Measurements from ENCODE around the gene POP5. TPM values are rescaled to one million over a fixed set of nuclear protein-coding genes. Genes with fewer than 3 reads are reported as not detected.

The POP5 gene
- total and polyA plus RNA-seq, 2 of the 4 experiments (the other 2 are of a cell fraction), result 69.5 to 99.4 TPM

- H3K9me1 ChIP-seq (ENCODE audit: insufficient read depth, low read length), result no peaks in the 10 kb centered on the region
- WGBS, 2 experiments (ENCODE audit: extremely low coverage in 2 of 2, insufficient read length in 1 of 2), result no CpG with 5 or more reads among the region's 8 CpGs
- H2AK5ac ChIP-seq (ENCODE audit: low read depth, low read length), result no peak overlapping the region
- no peak for DNase-seq
- peaks cover 43% of the 10 kb centered on the region for H3K27me3 ChIP-seq (ENCODE audit: control insufficient read depth, insufficient read depth, low read length)
- no peaks in the 10 kb centered on the region for H3K36me3 ChIP-seq (ENCODE audit: control insufficient read depth, insufficient read depth, low read length)
- no peak overlapping the region for H3K56ac ChIP-seq (ENCODE audit: extremely low read depth, insufficient read depth, low read length)
- H4K20me1 ChIP-seq (ENCODE audit: insufficient read depth, low read length), result no peaks in the 10 kb centered on the region
- no peak overlapping the region for H2AK9ac ChIP-seq (replicated peaks; ENCODE audit: low read depth, low read length, poor library complexity)
- dilution Hi-C loops (cut with HindIII; ENCODE audit: low sequenced_read_pairs, unreplicated experiment) (no loop called here), intact Hi-C loops (cut with micrococcal nuclease) (no loop called here), in situ Hi-C loops (cut with MboI; ENCODE audit: low sequenced_read_pairs) (no loop called here)
- BruUV-seq (replicated peaks), result no TSS peak
- H2AFZ ChIP-seq (replicated peaks; ENCODE audit: low read length, poor library complexity), result no peak overlapping the region
- no peak for ATAC-seq (ENCODE audit: low read depth)
- H2BK20ac ChIP-seq (ENCODE audit: low read depth, low read length), result no peak overlapping the region
- H4K5ac ChIP-seq (ENCODE audit: low read depth, low read length), result no peak overlapping the region
- H2BK5ac ChIP-seq (ENCODE audit: low read depth, low read length, poor library complexity, severe bottlenecking), result no peak overlapping the region
- H3K27ac ChIP-seq (ENCODE audit: insufficient read depth, low read length), result no peak overlapping the region
- TF ChIP-seq MXI1 (IDR thresholded peaks at IDR 0.05; ENCODE audit: borderline replicate concordance, low read depth, low read length) (no peak), CEBPB (IDR thresholded peaks at IDR 0.05; ENCODE audit: low read depth, low read length) (no peak), POLR2A (IDR thresholded peaks at IDR 0.05; ENCODE audit: low read depth, low read length) (no peak), BHLHE40 (IDR thresholded peaks at IDR 0.05; ENCODE audit: low read depth, low read length) (no peak), CTCF (conservative IDR thresholded peaks at IDR 0.05; ENCODE audit: low read depth, low read length) (no peak), RAD21 (IDR thresholded peaks at IDR 0.05; ENCODE audit: low read length) (no peak), ELK1 (IDR thresholded peaks at IDR 0.05; ENCODE audit: borderline replicate concordance, low read depth, low read length) (no peak), USF2 (IDR thresholded peaks at IDR 0.05; ENCODE audit: low read depth, low read length) (no peak), MAZ (IDR thresholded peaks at IDR 0.05; ENCODE audit: borderline replicate concordance, low read depth, low read length) (no peak), MAFK (IDR thresholded peaks at IDR 0.05; ENCODE audit: low read depth, low read length) (no peak), FOS (IDR thresholded peaks at IDR 0.05; ENCODE audit: low read depth, low read length) (no peak), SMC3 (IDR thresholded peaks at IDR 0.05; ENCODE audit: low read depth, low read length) (no peak), RFX5 (IDR thresholded peaks at IDR 0.05; ENCODE audit: low read depth, low read length) (no peak), NFE2L2 (IDR thresholded peaks at IDR 0.05; ENCODE audit: low read depth, low read length) (no peak), CHD1 (IDR thresholded peaks at IDR 0.05; ENCODE audit: low read depth, low read length) (no peak), RCOR1 (IDR thresholded peaks at IDR 0.05; ENCODE audit: insufficient replicate concordance, low read length) (no peak)
- H3K79me1 ChIP-seq (ENCODE audit: low read depth in 1 of 2, low read length in 2 of 2), result no peaks in the 10 kb centered on the region
- H3K4ac ChIP-seq (ENCODE audit: low read depth, low read length), result no peak overlapping the region
- ChIA-PET CTCF (interaction anchor here (0.6 kb wide), 1 partner anchor 166 kb away, joined by 3 read pairs; no protein-coding TSS in a partner anchor), POLR2A (ENCODE audit: unreplicated experiment) (no interaction called here)
- no peak overlapping the region for H3K14ac ChIP-seq (replicated peaks; ENCODE audit: low read depth, low read length)
- H3K9me3 ChIP-seq (ENCODE audit: control insufficient read depth, insufficient read depth, low read length), result no peaks in the 10 kb centered on the region
- H2BK120ac ChIP-seq (ENCODE audit: low read depth, low read length), result no peak overlapping the region
- H2BK15ac ChIP-seq (ENCODE audit: low read depth, low read length), result no peak overlapping the region
- H4K8ac ChIP-seq (ENCODE audit: low read depth in 2 of 2, low read length in 2 of 2), result no peak overlapping the region
- H3K9ac ChIP-seq (ENCODE audit: low read depth, low read length), result no peak overlapping the region
- no peak overlapping the region for H3K4me3 ChIP-seq (ENCODE audit: insufficient read depth, low read depth, low read length)
- H3K23ac ChIP-seq (ENCODE audit: low read depth, low read length), result no peak overlapping the region; the same call in 1 of the 2 replicates
- no peak overlapping the region for H3K4me2 ChIP-seq (ENCODE audit: low read depth, low read length)
- H3K4me1 ChIP-seq (ENCODE audit: control insufficient read depth, insufficient read depth, low read length), result no peaks in the 10 kb centered on the region
- no peak overlapping the region for H4K91ac ChIP-seq (ENCODE audit: insufficient read depth, low read depth, low read length)
- H3K18ac ChIP-seq (ENCODE audit: low read depth, low read length), result no peak overlapping the region
Measured at GRCh38 chr12:120618954-120619615, 37.9 kb upstream of the POP5 start.

Measured in IMR-90 (cell line).